CD14-positive monocyte (primary cell): ENCODE measurements around the gene NXF1. TPM values are rescaled to one million over a fixed set of nuclear protein-coding genes. Genes with fewer than 3 reads are reported as not detected.

Source experiments
- DNase-seq, 3 donors: peaks; one replicate each; pipeline ENCODE4 v3.0.0-alpha.2; 2011 to 2022
- H2AFZ ChIP-seq: 2 replicates; pipeline ENCODE4 v1.6.0; 2012; ENCODE audit warnings: mild to moderate bottlenecking, low read depth, low read length, inconsistent platforms; ENCODE audit not compliant: insufficient read depth, poor library complexity, severe bottlenecking
- H3K27ac ChIP-seq, 2 donors: 1 replicate in 1 of 2; 2 replicates in 1 of 2; pipeline ENCODE4 v1.5.1; 2012 to 2013; ENCODE audit warnings: low read length in 2 of 2, control low read depth in 1 of 2, inconsistent platforms in 1 of 2, low read depth in 1 of 2, mild to moderate bottlenecking in 1 of 2
- H3K27me3 ChIP-seq, 2 donors: one replicate each; pipeline versions ENCODE4 v1.6.0 to v1.6.1; 2011 to 2013; ENCODE audit warnings: low read length in 2 of 2; ENCODE audit not compliant: control insufficient read depth in 2 of 2, insufficient read depth in 2 of 2
- H3K36me3 ChIP-seq, 2 donors: replicated peaks in 1 of 2; 1 replicate in 1 of 2; 2 replicates in 1 of 2; pipeline versions ENCODE4 v1.5.1 to v1.6.1; 2012 to 2013; ENCODE audit warnings: low read length in 2 of 2, control low read depth in 1 of 2, inconsistent platforms in 1 of 2, mild to moderate bottlenecking in 1 of 2; ENCODE audit not compliant: insufficient read depth in 2 of 2, control insufficient read depth in 1 of 2
- H3K4me1 ChIP-seq, 2 donors: 1 replicate in 1 of 2; 2 replicates in 1 of 2; pipeline versions ENCODE4 v1.5.1 to v1.6.1; 2012 to 2013; ENCODE audit warnings: low read length in 2 of 2, control low read depth in 1 of 2, inconsistent platforms in 1 of 2, mild to moderate bottlenecking in 1 of 2, moderate library complexity in 1 of 2; ENCODE audit not compliant: insufficient read depth in 2 of 2, control insufficient read depth in 1 of 2
- H3K4me2 ChIP-seq: replicated peaks from 2 replicates; pipeline ENCODE3; 2012; ENCODE audit warnings: low read length, moderate library complexity, mild to moderate bottlenecking; ENCODE audit not compliant: poor library complexity, severe bottlenecking; ENCODE audit errors: extremely low read depth
- H3K4me3 ChIP-seq, 3 experiments: fragments of 200-600 bp in 1 of 3; sonication (generic) in 1 of 3; replicated peaks in 1 of 3; 1 replicate in 2 of 3; 2 replicates in 1 of 3; pipeline ENCODE4 v1.5.1; 2011 to 2013; ENCODE audit warnings: low read length in 3 of 3, mild to moderate bottlenecking in 3 of 3, control low read depth in 2 of 3, low read depth in 2 of 3, inconsistent platforms in 1 of 3, moderate library complexity in 1 of 3
- H3K79me2 ChIP-seq: 2 replicates; pipeline ENCODE4 v1.6.0; 2012; ENCODE audit warnings: mild to moderate bottlenecking, control low read depth, inconsistent platforms, low read length, moderate library complexity; ENCODE audit not compliant: insufficient read depth
- H3K9ac ChIP-seq: 2 replicates; pipeline ENCODE4 v1.6.0; 2017; ENCODE audit warnings: low read length, mild to moderate bottlenecking; ENCODE audit not compliant: insufficient read depth, poor library complexity, severe bottlenecking
- H3K9me3 ChIP-seq, 2 donors: replicated peaks in 1 of 2; 1 replicate in 1 of 2; 2 replicates in 1 of 2; pipeline versions ENCODE4 v1.5.1 to v1.6.1; 2012 to 2013; ENCODE audit warnings: low read length in 2 of 2, control low read depth in 1 of 2; ENCODE audit not compliant: control insufficient read depth in 1 of 2, insufficient read depth in 1 of 2
- H4K20me1 ChIP-seq: 2 replicates; pipeline ENCODE4 v1.6.0; 2012; ENCODE audit warnings: mild to moderate bottlenecking, low read length, control low read depth, moderate library complexity; ENCODE audit not compliant: insufficient read depth
- H3K27ac Mint-ChIP-seq, 7 donors: one replicate each; pipeline ENCODE4 v1.8.0; 2020; ENCODE audit warnings: mild to moderate bottlenecking in 7 of 7, mixed read lengths in 7 of 7, moderate library complexity in 6 of 7, inconsistent platforms in 2 of 7
- H3K27me3 Mint-ChIP-seq, 3 donors: one replicate each; pipeline ENCODE4 v1.8.0; 2021 to 2022; ENCODE audit warnings: low read depth in 3 of 3, mild to moderate bottlenecking in 3 of 3, mixed read lengths in 3 of 3, moderate library complexity in 3 of 3, inconsistent platforms in 1 of 3
- H3K36me3 Mint-ChIP-seq, 2 donors: one replicate each; pipeline ENCODE4 v1.8.0; 2020; ENCODE audit warnings: mixed read lengths in 2 of 2, inconsistent platforms in 1 of 2, mild to moderate bottlenecking in 1 of 2
- H3K4me1 Mint-ChIP-seq: one replicate; pipeline ENCODE4 v1.8.0; 2020; ENCODE audit warnings: mild to moderate bottlenecking, mixed read lengths
- H3K4me3 Mint-ChIP-seq, 2 donors: one replicate each; pipeline ENCODE4 v1.8.0; 2020; ENCODE audit warnings: mild to moderate bottlenecking in 2 of 2, mixed read lengths in 2 of 2, moderate library complexity in 1 of 2
- H3K9me3 Mint-ChIP-seq, 7 donors: one replicate each; pipeline ENCODE4 v1.8.0; 2020 to 2022; ENCODE audit warnings: mixed read lengths in 7 of 7, mild to moderate bottlenecking in 6 of 7, moderate library complexity in 6 of 7, inconsistent platforms in 2 of 7
- CTCF ChIP-seq: fragments of 200-600 bp; IDR thresholded peaks from one replicate; pipeline ENCODE4 v1.8.0; 2022; ENCODE audit warnings: antibody characterized with exemption, mild to moderate bottlenecking
- WGBS: methylation state at CpG from one replicate; pipeline ENCODE4 v1.1.5; 2013; ENCODE audit warnings: missing lambda C conversion rate; ENCODE audit not compliant: insufficient coverage; 5-methylcytosine and 5-hydroxymethylcytosine counted together
- intact Hi-C, 2 donors: fragments of 100-400 bp; cut with micrococcal nuclease; formaldehyde crosslinking; loops; one replicate each; pipeline versions ENCODE4 v1.15.0 to v1.15.1; 2023
- polyA plus RNA-seq, 3 donors: library from polyadenylated mRNA; depleted of rRNA in 1 of 3; unstranded in 2 of 3; stranded (reverse) in 1 of 3; fragments of 300-500 nt in 2 of 3; fragments of >200 nt in 1 of 3; fragmentation: Illumina TruSeq in 2 of 3; gene quantifications; 1 replicate in 2 of 3; 2 replicates in 1 of 3; pipeline ENCODE4 v1.2.3, GENCODE V29; 2012 to 2021

The NXF1 gene
- polyA plus RNA-seq, 3 donors = 50.1 to 748 (median 70.6) TPM

- Histone ChIP-seq H3K9me3 (no peaks in the 10 kb centered on the region), H3K27ac (no peak overlapping the region), H2AFZ (no peak overlapping the region), H3K27me3 (no peaks in the 10 kb centered on the region), H3K36me3 (peaks cover 14 to 17% of the 10 kb centered on the region in 2 donors), H3K79me2 (peaks cover 2% of the 10 kb centered on the region), H3K4me2 (no peak overlapping the region), H3K4me1 (peaks cover 1 to 3% of the 10 kb centered on the region in 2 donors), H3K9ac (no peak overlapping the region), H4K20me1 (peaks cover 10% of the 10 kb centered on the region), H3K4me3 (no peak overlapping the region)
- peaks cover 14 to 17% of the 10 kb centered on the region in 2 donors for H3K36me3 Mint-ChIP-seq
- H3K4me3 Mint-ChIP-seq = no peak overlapping the region
- no peak for DNase-seq
- peaks cover 7% of the 10 kb centered on the region for H3K4me1 Mint-ChIP-seq
- no peak overlapping the region for H3K27ac Mint-ChIP-seq
- no peaks in the 10 kb centered on the region for H3K27me3 Mint-ChIP-seq
- TF ChIP-seq CTCF = no peak
- intact Hi-C loops = no loop called here
- WGBS = no CpG with 5 or more reads among the region's 1 CpG
- no peaks in the 10 kb centered on the region for H3K9me3 Mint-ChIP-seq
Observed at GRCh38 chr11:62847767-62848314, 42.6 kb upstream of the NXF1 start.

GRCh38 chr11:62846177-62846576, 40.9 kb upstream of the NXF1 start:
- Histone ChIP-seq H3K36me3 (peaks cover 0 to under 1% of the 10 kb centered on the region in 2 donors), H3K9me3 (no peaks in the 10 kb centered on the region), H3K4me3 (no peak overlapping the region), H4K20me1 (no peaks in the 10 kb centered on the region), H3K4me2 (no peak overlapping the region), H3K4me1 (peaks cover 12 to 13% of the 10 kb centered on the region in 2 donors), H3K9ac (no peak overlapping the region), H3K27me3 (no peaks in the 10 kb centered on the region), H3K79me2 (no peaks in the 10 kb centered on the region), H3K27ac (no peak overlapping the region), H2AFZ (no peak overlapping the region)
- no peaks in the 10 kb centered on the region for H3K4me1 Mint-ChIP-seq
- intact Hi-C loops = no loop called here
- no peak for TF ChIP-seq CTCF
- no peak overlapping the region for H3K4me3 Mint-ChIP-seq
- H3K9me3 Mint-ChIP-seq = no peaks in the 10 kb centered on the region
- 100% methylated on average over 3 of the region's 3 CpGs for WGBS
- H3K27me3 Mint-ChIP-seq = no peaks in the 10 kb centered on the region
- no peak for DNase-seq
- no peak overlapping the region for H3K27ac Mint-ChIP-seq
- peaks cover 0 to 3% of the 10 kb centered on the region in 2 donors for H3K36me3 Mint-ChIP-seq
